HG03342 (cell line): ENCODE data around the gene TANGO6.
"Not testable (repeated sequence)": the region's sequence is repeated elsewhere in the genome, so short reads cannot be mapped to it uniquely, and the experiment has no call there.

Experiments
- ATAC-seq: cut with Tn5 transposase; IDR thresholded peaks from one replicate; pipeline ENCODE4 v1.9.1; 2021; ENCODE audit warnings: mild to moderate bottlenecking, moderate library complexity; ENCODE audit not compliant: unreplicated experiment

The TANGO6 gene

DNA sequence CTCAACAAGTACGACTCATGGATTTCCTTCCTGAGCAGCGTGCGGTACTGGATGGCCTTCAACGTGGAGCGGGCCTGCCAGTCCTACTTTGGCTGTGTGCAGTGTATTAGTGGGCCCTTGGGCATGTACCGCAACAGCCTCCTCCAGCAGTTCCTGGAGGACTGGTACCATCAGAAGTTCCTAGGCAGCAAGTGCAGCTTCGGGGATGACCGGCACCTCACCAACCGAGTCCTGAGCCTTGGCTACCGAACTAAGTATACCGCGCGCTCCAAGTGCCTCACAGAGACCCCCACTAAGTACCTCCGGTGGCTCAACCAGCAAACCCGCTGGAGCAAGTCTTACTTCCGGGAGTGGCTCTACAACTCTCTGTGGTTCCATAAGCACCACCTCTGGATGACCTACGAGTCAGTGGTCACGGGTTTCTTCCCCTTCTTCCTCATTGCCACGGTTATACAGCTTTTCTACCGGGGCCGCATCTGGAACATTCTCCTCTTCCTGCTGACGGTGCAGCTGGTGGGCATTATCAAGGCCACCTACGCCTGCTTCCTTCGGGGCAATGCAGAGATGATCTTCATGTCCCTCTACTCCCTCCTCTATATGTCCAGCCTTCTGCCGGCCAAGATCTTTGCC is 271.1 kb downstream of the TANGO6 start:
- ATAC-seq: no peak

DNA sequence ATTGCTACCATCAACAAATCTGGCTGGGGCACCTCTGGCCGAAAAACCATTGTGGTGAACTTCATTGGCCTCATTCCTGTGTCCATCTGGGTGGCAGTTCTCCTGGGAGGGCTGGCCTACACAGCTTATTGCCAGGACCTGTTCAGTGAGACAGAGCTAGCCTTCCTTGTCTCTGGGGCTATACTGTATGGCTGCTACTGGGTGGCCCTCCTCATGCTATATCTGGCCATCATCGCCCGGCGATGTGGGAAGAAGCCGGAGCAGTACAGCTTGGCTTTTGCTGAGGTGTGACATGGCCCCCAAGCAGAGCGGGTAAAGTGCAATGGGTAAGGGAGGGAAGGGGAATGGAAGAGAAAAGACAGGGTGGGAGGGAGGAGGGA is 271.6 kb downstream of the TANGO6 start:
- ATAC-seq: no peak

DNA sequence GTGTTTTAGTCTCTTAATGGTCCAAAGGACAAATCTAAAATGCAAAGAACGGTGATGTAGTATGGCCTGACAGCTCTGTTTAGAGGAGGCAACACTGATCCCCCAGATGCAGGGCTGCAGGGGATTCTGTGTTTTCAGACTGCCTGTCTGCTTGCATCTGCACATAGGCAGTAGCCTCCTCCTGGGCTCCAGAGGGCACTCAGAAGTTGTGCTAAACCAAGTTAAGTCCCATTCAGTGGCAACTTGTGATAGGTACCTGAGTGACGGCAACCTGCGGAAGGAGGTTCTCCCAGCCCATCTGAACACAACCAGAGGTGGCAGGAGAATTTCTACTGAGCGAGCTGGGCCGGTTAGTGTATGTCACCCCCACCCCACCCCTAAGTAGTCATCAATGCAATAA is 272.0 kb downstream of the TANGO6 start:
- ATAC-seq: no peak

DNA sequence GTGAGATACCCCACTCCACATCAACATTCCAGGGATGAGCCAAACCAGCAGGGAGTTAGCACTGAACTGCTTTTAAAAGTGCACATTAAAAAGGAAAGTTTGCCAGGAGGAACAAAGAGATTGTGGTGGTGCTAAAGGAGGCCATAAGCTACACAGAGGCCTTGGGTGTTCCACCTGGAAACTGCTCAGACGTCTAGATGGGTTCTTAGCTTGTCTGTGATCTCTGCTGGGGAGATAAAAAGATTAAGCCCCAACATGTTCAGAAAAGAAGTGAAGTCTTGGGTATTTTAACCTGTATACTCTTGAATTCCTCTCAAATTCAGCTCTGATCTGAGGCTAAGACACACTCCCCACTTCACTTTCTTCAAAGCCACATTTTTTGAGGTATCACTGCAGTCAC is 272.5 kb downstream of the TANGO6 start:
- no peak for ATAC-seq

DNA sequence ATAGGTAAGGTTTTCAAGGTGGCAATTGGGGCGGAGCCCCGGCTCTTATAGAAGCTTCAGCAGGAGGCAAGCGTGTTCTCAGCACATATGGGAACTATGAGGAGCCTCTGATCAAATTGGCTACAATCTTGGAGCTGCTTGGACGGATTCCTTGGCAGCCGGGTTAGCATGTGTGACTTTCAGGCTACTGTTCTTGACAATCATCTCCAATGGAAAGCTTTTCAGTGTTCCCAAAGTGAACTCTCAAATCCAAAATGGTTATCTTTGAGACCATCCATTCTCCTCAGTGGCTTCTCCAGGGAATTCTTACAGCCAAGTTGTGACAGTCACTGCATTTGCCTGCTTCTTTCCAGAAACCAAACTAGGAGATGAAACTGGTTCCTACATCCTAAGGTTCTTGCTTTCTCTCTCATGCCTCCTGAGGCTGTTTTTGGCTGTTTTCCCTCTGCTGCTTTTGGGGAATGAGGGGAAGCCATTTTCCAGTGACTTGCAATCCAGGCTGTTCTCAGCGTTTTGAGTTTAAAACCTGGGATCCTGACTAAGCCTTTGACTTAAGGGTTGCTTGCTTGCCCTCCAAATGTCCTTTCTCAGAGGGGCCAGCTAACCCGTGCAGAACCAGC is 273.0 kb downstream of the TANGO6 start:
- ATAC-seq: no peak

DNA sequence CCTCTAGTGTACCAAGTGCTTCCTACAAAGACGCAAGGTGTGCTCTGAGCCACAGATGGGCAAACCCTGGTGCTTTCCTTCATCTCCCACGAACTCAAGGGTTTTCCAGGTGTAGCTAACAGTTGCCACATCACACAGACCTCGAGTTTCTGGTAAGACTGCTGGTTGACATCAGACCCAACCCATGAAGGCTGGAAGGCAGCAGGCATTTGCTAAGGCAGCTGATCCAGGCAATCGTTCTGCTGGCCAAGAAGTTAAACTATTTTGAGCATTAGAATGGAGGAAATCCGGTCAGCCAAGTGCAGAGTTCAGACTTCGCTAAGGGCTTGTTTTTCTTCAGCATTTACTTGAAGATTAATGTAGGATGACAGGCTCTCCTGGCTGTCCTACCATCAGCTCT is 273.6 kb downstream of the TANGO6 start:
- ATAC-seq: no peak

DNA sequence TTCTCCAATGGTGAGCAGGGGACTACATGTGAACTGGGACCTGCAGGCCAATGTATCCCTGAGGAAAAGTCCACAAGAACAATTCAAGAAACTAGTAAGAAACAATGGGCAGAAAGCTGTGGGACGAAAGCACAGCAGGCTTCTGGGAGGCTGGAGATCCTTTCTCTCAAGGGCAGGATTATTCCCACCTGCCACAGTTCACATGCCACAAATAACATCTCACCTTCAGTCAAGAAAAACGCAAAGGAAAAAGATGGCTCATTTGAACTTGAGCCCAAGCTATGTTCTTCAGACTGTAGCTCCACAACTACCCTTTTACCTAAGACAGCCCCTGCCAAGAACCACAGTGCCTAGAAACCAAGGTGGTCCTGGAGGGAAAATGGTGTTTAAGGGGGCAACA is 275.1 kb downstream of the TANGO6 start:
- no peak for ATAC-seq

DNA sequence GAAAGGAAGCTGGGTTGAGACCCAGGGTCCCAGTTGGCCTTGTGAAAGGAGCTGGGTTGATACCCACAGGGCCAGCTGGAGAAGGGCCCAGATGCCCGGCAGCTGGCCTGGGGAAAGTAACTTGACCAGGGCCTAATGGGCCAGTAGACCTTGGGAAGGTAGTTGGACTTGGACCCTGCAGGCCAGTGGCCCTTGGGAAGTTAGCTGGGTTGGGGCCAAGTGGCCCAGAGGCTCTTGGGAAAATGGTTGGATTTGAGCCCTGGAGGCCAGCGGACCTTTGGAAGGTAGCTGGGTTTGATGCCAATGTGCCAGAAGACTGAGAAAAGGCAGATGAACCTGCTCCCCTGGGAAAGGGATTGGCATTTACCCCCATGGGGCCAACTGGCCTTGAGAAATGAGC is 275.7 kb downstream of the TANGO6 start:
- ATAC-seq: no peak

DNA sequence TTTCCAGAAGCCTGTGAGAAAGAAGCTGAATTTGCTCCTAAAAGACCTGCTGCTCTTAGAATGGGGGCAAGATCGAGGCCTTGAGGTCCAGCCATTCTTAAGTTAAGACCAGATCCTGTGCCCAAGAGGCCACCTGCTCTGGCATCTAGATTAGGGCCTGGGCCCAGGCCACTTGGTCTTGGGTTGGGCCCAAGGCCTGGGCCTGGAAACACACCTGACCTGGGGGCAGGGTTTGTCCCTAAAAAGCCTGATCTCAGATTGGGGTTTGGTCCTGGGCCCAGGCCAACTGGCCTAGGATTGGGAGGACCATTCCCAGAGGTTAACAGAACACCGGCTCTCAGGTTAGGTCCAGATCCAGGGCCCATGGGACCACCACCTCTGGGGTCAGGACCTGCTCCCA is 276.2 kb downstream of the TANGO6 start:
- no peak for ATAC-seq

DNA sequence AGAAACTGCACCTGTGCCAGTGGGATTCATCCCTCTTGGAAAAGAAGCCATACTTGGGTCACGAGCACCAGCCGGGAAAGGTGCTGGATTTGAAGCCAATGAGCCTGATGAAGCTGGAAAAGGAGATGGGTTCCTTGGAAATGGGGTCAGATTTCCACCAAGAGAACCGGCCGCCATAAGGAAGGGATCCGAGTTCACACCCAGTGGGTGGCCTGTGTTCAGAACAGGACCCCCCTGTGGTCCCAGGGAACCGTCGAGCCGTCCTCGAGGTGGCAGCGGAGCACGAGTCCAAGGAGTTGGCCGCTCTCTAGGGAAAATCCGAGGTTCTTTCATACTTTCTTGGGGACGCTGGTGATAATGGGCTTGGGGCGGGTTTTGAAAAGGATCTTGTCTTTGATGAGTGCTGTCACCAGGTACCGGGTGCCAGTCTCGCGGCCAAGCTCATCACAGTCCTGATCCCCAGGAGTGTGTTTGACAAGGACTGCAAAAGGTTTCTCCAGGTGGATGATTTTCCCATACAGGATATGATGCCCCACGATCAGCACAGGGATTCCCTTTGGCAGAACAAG is 276.8 kb downstream of the TANGO6 start:
- no peak for ATAC-seq

DNA sequence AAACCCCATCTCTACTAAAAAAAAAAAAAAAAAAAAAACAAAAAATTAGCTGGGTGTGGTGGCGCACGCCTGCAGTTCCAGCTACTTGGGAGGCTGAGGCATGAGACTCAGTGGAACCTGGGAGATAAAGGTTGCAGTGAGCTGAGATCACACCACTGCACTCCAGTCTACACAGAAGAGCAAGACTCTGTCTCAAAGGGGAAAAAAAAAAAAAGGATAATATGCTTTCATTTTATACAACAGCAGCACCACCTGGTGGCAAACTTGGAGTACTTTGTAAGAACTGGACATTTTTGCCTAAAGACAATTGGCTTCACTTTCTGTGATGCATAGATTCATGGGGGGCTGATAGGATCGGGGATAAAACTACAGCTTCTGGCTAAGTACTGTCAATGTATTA is 280.6 kb downstream of the TANGO6 start:
- ATAC-seq: no peak

DNA sequence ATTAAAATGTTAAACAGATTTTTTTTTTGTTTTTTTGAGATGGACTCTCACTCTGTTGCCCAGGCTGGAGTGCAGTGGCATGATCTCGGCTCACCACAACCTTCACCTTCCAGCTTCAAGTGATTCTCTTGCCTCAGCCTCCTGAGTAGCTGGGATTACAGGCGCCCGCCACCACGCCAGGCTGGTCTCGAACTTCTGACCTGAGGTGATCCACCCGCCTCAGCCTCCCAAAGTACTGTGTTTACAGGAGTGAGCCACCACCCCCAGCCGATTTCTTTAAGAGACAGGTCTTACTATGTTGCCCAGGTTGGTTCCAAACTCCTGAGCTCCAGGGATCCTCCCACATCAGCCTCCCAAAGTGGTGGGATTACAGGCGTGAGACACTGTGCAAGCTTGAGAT is 281.1 kb downstream of the TANGO6 start:
- not testable (repeated sequence) for ATAC-seq

DNA sequence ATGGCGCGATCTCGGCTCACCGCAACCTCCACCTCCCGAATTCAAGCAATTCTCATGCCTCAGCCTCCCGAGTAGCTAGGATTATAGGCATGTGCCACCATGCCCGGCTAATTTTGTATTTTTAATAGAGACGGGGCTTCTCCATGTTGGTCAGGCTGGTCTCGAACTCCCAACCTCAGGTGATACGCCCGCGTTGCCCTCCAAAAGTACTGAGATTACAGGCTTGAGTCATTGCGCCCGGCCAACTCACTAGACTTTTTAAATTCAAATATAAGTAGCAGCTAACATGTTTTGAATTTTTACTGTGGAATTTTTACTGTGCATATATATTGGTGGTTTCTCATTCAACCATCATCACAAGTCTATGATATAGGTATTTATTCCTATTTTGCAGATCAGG is 281.6 kb downstream of the TANGO6 start:
- ATAC-seq: not testable (repeated sequence)

DNA sequence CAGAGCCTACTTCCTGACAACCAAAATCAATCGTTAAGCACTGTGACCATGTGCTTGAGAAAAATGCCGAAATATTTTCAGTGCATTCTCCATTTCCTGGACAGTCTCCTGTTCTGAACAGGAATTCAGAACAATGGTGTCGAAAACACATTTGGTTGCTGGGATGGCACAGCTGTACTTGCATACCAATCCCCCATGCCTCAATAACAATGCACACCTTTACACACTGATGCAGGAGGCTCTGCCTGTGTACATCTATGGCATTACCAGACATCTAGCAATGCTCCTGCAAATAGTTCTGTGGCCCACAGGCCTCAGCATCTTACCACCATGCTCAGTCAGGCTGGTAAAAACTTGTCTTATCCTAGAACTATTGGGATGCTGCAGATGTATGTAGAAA is 282.9 kb downstream of the TANGO6 start:
- no peak for ATAC-seq

DNA sequence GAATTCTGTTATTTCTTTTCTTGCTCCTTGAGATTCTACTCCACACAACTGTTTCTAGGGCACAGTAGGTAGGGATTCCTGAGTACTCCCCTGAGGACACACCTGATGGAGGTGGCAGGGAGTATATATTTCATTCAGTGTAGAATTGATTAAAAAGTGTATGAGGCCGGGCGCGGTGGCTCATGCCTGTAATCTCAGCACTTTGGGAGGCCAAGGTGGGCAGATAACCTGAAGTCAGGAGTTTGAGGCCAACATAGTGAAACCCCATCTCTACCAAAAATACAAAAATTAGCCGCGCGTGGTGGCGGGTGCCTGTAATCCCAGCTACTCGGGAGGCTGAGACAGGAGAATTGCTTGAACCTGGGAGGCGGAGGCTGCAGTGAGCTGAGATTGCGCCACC is 283.5 kb downstream of the TANGO6 start:
- not testable (repeated sequence) for ATAC-seq

DNA sequence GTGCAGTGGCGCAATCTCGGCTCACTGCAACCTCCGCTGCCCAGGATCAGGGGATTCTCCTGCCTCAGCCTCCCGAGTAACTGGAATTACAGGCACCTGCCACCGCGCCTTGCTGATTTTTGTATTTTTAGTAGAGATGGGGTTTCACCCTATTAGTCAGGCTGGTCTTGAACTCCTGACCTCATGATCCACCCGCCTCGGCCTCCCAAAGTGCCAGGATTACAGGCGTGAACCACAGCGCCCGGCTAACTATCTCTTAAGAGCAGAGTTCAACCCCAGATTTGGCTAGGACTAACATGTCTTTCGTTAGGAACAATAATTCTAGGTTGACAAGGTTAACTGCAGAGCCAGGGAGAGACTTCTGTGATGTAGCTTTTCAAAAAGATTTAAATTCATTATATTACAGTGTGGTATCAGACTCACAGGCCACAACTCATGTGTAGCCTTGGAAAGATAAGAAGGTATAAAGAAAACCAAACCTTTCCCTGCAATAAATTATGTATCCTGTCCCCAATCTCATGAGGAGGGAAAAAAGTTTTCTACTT is 284.7 kb downstream of the TANGO6 start:
- ATAC-seq: no peak

DNA sequence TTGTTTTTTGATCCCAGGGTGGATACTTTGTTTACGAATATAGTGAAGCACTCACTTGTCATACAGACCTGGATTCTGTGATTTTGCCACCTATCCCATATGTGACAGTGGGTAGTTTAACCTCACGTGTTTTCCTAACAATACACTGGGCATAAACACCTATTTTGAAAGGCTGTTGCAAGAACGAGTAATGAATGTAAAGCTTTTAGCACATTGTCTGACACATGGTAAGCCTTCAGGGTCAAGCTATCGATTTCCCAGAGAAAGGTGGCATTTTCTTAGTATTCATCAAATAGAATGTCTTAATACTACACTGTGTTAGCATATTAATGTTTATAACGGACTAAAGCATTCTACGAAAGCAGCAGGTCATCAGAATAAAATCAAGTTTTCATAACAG is 287.1 kb downstream of the TANGO6 start:
- ATAC-seq: no peak

DNA sequence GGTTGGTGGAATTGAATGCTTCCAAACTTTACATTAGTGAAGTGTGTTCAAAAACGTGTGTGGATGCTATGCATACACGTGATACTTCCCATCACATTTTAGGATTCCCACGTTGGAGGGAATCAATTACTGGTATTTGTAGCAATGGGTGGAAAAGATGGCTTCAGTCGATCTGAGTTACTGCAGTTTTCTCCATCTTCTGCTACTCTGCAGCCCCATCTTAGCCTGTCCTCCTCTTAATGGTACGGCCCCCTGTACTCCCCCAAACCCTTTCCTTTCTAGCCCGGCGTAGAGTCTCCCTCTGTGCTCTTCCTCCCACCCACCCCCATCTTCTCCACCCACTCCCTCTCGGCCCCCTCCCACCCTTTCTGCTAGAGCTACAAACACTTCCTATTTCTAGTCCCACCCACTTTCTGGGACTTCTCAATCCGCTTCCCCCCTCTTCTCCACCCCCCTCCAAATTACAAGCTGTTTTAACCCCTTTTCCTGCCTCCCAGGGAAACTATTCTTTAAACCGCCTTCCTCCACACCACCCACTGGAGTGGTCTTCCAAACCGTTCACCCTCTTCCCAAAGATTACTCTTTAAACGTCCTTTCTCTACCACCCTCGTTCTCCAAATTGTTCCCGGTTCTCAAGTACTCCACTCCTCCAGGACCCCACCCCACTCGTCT is 288.0 kb downstream of the TANGO6 start:
- ATAC-seq: no peak

DNA sequence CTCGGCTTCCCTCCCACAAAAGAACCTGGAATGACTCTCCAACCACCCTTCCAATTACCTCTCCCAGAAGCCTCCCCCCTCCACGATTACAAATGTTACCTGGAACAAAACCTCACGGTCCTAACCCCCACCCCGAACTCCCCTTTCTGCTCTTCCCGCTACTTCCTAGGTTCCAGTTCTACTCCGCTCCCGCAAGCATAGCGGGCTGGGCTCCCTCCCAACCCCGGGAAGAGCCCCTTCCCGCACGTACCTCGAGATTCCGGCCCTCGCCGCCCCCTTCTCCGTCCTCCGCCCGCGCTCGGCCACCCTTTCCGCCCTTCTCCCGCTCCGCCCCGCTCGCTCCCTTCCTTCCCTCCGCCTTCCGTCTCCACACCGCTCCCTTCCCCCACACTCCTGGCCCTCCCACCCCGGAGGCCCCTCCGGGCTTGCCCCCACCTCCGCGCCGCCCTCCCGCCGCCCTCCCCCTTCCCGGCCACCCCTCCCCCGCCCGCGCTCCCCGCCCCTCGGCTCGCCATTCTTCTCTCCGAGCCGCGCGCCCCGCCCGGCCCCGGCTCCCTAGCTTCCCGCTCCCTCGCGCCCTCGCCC is 288.6 kb downstream of the TANGO6 start:
- peak; percentile 27 for ATAC-seq

DNA sequence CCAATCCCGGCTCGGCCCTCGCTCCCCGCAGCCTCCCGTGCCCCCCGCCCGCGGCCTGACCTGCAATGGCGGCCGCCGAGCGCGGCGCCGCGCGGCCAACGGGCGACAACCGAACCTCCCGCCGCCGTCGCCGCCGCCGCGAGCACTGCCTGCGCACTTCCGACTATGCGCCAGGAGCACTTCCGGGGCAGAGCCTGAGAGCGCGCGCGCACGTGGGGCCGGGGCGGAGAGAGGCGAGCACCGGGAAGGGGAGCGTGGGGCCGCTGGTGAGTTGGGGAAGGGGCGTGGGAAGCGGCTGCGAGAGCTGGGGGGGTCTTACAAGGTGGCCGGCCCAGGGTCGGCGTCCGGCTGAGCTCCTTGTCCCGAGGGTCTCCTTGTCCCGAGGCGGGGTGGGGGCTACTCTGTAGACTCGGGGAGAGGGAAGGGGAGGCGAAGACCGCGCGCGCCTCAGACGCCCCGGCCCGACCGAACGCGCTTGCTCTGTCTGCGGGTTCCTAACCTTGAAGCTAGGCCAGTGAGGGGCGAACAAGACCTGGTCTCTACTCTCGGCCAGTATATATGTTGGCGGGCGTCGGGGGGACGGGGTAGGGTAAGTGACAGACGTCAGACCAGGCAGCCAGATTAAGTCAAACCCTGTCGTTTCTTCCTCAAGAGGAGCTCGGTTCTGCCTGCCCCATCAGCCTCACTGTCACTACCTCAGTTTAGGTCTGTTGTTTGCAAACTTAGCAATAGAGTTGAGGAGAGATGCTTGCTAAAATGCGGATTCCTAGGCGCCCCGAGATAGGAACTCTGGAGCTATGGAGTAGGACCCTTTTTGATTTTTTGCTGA is 289.3 kb downstream of the TANGO6 start, which contains the start of the genes CHTF8 and UTP4:
TSS of gene CHTF8 (minus strand) at position 165 of the 829 bp plus-strand sequence. CDS start 11,130 bp downstream, outside the sequence.
TSS of gene UTP4 (plus strand) at position 226 of the 829 bp plus-strand sequence. CDS start 811 bp downstream, outside the sequence.
- peak; percentile 88 for ATAC-seq
